ENCODE results near the gene OR9Q2. TPM values are rescaled to one million over a fixed set of nuclear protein-coding genes. Genes with fewer than 3 reads are reported as not detected.

Gene OR9Q2
- total and polyA plus RNA-seq, 4 donors = not detected

GRCh38 chr11:58179648-58180047 lies 9.2 kb upstream of the OR9Q2 start:
- 75% methylated on average over 7 of the region's 7 CpGs for WGBS

More at GRCh38 chr11:58179648-58180047, 9.2 kb upstream of the OR9Q2 start:
- no peak for DNase-seq (ENCODE audit: low spot score)
- Histone ChIP-seq H3K9ac (ENCODE audit: low read depth in 1 of 2, low read length in 2 of 2) (no peak overlapping the region), H3K9me3 (ENCODE audit: control insufficient read depth in 4 of 4, low read length in 3 of 4) (peaks cover 0 to 3% (median 0%) of the 10 kb centered on the region in 4 donors), H3K36me3 (ENCODE audit: control insufficient read depth in 4 of 4, insufficient read depth in 3 of 4, low read depth in 1 of 4, low read length in 3 of 4) (no peaks in the 10 kb centered on the region), H3K4me1 (ENCODE audit: control insufficient read depth in 4 of 4, insufficient read depth in 4 of 4, low read length in 3 of 4) (no peaks in the 10 kb centered on the region), H3K4me3 (ENCODE audit: low read depth in 1 of 3, low read length in 3 of 3) (no peak overlapping the region), H3K27ac (ENCODE audit: low read depth in 1 of 2, low read length in 2 of 2) (no peak overlapping the region), H3K27me3 (ENCODE audit: control insufficient read depth in 4 of 4, insufficient read depth in 4 of 4, low read length in 3 of 4) (peaks cover 0 to 4% (median 0%) of the 10 kb centered on the region in 4 donors)
- TF ChIP-seq HNF4A (conservative IDR thresholded peaks at IDR 0.05) (no peak), RXRA (IDR thresholded peaks at IDR 0.05) (no peak), CTCF (IDR thresholded peaks at IDR 0.05; ENCODE audit: low read depth, low read length, missing input control) (no peak), FOXA1 (IDR thresholded peaks at IDR 0.05) (no peak), ZBTB33 (IDR thresholded peaks at IDR 0.05) (no peak), GABPA (IDR thresholded peaks at IDR 0.05 in 1 of 2, conservative IDR thresholded peaks at IDR 0.05 in 1 of 2) (no peak), YY1 (IDR thresholded peaks at IDR 0.05) (no peak), REST (IDR thresholded peaks at IDR 0.05) (no peak), EGR1 (IDR thresholded peaks at IDR 0.05; ENCODE audit: low read depth in 2 of 2) (no peak), JUND (IDR thresholded peaks at IDR 0.05) (no peak)
- TF ChIP-seq, protein P1, sequence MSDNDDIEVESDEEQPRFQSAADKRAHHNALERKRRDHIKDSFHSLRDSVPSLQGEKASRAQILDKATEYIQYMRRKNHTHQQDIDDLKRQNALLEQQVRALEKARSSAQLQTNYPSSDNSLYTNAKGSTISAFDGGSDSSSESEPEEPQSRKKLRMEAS (IDR thresholded peaks at IDR 0.05) = no peak
- TF ChIP-seq, protein P2, sequence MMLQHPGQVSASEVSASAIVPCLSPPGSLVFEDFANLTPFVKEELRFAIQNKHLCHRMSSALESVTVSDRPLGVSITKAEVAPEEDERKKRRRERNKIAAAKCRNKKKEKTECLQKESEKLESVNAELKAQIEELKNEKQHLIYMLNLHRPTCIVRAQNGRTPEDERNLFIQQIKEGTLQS (IDR thresholded peaks at IDR 0.05) = no peak
